ENCODE measurements around the gene LILRB4. TPM values are rescaled to one million over a fixed set of nuclear protein-coding genes. Genes with fewer than 3 reads are reported as not detected.
A peak's percentile ranks its signal among the peaks of the same experiment; 100 is the strongest.

Gene LILRB4
- total and polyA plus RNA-seq, 3 experiments from 2014 or later: 0.44 to 0.69 TPM; not detected in 1

DNA sequence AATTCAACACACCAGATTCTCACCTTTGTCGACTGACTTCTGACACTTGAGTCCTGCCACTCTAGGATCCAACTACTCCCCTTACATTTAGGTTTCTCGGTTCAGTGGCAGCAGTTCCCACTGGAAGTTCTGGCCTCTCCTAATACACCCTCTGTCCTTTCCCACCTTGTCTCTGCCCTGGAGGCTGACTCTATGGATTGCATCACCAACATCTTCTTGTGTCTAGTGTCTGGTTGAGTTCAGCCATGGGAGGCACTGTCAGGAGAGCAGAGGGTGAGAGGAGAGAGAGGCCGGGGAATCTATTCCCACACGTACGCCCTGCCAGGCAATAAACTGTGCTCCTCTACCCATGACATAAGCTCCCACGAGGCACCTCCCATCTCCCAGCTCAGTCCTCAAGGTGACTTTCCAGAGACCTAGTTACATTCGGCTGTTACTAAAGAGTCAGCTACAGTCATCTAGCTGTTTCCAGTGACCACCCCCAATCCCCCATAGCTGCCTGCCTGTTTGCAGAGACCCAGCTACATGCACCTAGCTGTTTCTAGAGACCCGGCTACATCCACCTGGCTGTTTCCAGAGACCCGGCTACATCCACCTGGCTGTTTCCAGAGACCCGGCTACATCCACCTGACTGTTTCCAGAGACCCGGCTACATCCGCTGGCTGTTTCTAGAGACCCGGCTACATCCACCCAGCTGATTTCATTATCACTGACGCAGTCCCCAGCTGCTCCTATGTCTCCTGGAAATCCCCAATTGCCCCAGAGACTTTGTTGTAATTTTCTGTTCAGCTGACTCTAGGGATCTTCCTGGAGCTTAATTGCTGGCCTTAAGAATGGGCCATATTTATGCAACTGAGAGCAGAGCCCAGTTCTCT is 8.1 kb upstream of the LILRB4 start:
- no peaks in the 10 kb centered on the region for H3K4me1 Mint-ChIP-seq
- CTCF ChIA-PET: interaction anchor here (1.1 kb wide), 1 partner anchor 9 kb away, joined by 3 read pairs; no protein-coding TSS in a partner anchor
- H3K27ac Mint-ChIP-seq: no peak overlapping the region
- Histone ChIP-seq H3K36me3 (ENCODE audit: insufficient read depth, low read length) (no peaks in the 10 kb centered on the region), H3K4me1 (ENCODE audit: insufficient read depth, low read length) (no peaks in the 10 kb centered on the region), H3K9me3 (ENCODE audit: low read length) (no peaks in the 10 kb centered on the region), H3K4me3 (ENCODE audit: low read length) (no peak overlapping the region), H3K27ac (ENCODE audit: low read depth, low read length) (no peak overlapping the region), H3K27me3 (ENCODE audit: insufficient read depth, low read length, poor library complexity, severe bottlenecking) (no peaks in the 10 kb centered on the region)
- POLR2A ChIA-PET: no interaction called here
- H3K9me3 Mint-ChIP-seq: no peaks in the 10 kb centered on the region
- no peak overlapping the region for H3K4me3 Mint-ChIP-seq
- no peak for DNase-seq
- H3K27me3 Mint-ChIP-seq: peaks cover 23 to 27% of the 10 kb centered on the region in 2 donors
- no peaks in the 10 kb centered on the region for H3K36me3 Mint-ChIP-seq

DNA sequence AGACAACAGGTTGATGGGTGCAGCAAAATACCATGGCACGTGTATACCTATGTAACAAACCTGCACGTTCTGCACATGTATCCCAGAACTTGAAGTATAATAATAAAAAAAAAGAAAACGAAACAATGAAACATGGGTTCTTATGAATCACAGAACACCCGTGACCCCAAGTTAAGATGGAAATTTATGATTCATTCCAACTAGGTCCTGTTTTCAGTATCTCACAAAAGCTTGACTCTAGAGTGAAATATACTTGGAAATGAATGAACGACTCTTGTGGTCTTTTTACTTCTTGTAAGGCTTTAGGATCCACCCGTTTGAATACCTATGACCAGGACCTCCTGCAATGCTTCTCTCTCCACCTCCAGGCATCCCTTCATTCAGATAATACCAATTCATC is 3.5 kb upstream of the LILRB4 start:
- Mint-ChIP-seq H3K27ac (peak overlapping the region in 1 of 8 donors; percentile 68), H3K4me1 (no peaks in the 10 kb centered on the region), H3K27me3 (peaks cover 18 to 42% of the 10 kb centered on the region in 2 donors), H3K4me3 (no peak overlapping the region), H3K9me3 (peaks cover 0 to 3% (median 0%) of the 10 kb centered on the region in 5 donors), H3K36me3 (no peaks in the 10 kb centered on the region)
- ChIA-PET POLR2A (no interaction called here), CTCF (no interaction called here)
- no peaks in the 10 kb centered on the region for H3K27me3 ChIP-seq (ENCODE audit: insufficient read depth, low read length, poor library complexity, severe bottlenecking)
- DNase-seq: no peak
- H3K27ac ChIP-seq (ENCODE audit: low read depth, low read length): no peak overlapping the region
- H3K36me3 ChIP-seq (ENCODE audit: insufficient read depth, low read length): no peaks in the 10 kb centered on the region
- H3K4me3 ChIP-seq (ENCODE audit: low read length): no peak overlapping the region
- H3K9me3 ChIP-seq (ENCODE audit: low read length): no peaks in the 10 kb centered on the region
- no peaks in the 10 kb centered on the region for H3K4me1 ChIP-seq (ENCODE audit: insufficient read depth, low read length)

DNA sequence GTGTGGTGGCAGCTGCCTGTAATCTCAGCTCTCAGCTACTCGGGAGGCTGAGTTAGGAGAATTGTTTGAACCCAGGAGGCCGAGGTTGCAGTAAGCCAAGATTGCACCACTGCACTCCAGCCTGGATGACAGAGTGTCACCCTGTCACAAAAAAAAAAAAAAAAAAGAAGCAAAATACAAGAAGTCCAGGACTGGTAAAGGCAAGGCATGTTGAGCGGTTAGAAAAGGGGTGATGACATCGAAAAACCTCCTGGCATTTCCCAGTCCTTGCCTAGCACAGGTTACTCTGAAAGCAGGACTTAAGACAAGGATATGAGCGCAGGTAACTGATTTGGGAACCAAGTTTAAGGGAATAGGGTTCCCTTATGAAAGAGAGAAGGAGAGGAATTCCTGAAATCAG is 2.5 kb upstream of the LILRB4 start:
- DNase-seq: no peak
- Histone ChIP-seq H3K4me3 (ENCODE audit: low read length) (no peak overlapping the region), H3K36me3 (ENCODE audit: insufficient read depth, low read length) (no peaks in the 10 kb centered on the region), H3K27ac (ENCODE audit: low read depth, low read length) (no peak overlapping the region), H3K4me1 (ENCODE audit: insufficient read depth, low read length) (no peaks in the 10 kb centered on the region), H3K27me3 (ENCODE audit: insufficient read depth, low read length, poor library complexity, severe bottlenecking) (no peaks in the 10 kb centered on the region), H3K9me3 (ENCODE audit: low read length) (no peaks in the 10 kb centered on the region)
- peaks cover 0 to 3% (median 0%) of the 10 kb centered on the region in 5 donors for H3K9me3 Mint-ChIP-seq
- H3K4me3 Mint-ChIP-seq: no peak overlapping the region
- no peaks in the 10 kb centered on the region for H3K4me1 Mint-ChIP-seq
- no peak overlapping the region for H3K27ac Mint-ChIP-seq
- no peaks in the 10 kb centered on the region for H3K36me3 Mint-ChIP-seq
- ChIA-PET POLR2A (interaction anchor here (0.7 kb wide), 1 partner anchor 255 kb away, joined by 9 read pairs; no protein-coding TSS in a partner anchor), CTCF (no interaction called here)
- H3K27me3 Mint-ChIP-seq: peaks cover 17 to 42% of the 10 kb centered on the region in 2 donors

DNA sequence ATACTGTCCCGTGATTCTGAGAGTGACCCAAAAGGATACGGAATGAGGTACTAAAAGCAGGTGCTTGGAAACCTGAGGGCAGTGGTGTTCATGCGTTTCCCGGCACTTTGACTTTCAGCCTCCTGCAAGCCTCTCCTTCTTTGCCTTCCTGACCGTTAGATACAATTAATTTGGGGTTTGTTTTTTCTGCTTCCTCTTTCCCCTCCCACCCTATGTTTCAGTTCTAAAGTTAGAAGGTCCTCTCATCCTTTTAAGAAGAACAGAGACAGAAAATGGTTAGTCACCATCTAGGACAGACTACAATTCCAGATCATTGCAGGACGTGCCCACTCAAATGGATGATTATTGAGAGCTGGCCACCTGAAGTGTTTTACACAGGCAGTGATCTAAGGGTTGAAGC is 1.8 kb upstream of the LILRB4 start:
- Mint-ChIP-seq H3K4me1 (no peaks in the 10 kb centered on the region), H3K9me3 (peaks cover 0 to 5% (median under 1%) of the 10 kb centered on the region in 5 donors), H3K4me3 (no peak overlapping the region), H3K27ac (no peak overlapping the region), H3K27me3 (peaks cover 16 to 42% of the 10 kb centered on the region in 2 donors), H3K36me3 (no peaks in the 10 kb centered on the region)
- Histone ChIP-seq H3K27me3 (ENCODE audit: insufficient read depth, low read length, poor library complexity, severe bottlenecking) (no peaks in the 10 kb centered on the region), H3K9me3 (ENCODE audit: low read length) (no peaks in the 10 kb centered on the region), H3K27ac (ENCODE audit: low read depth, low read length) (no peak overlapping the region), H3K36me3 (ENCODE audit: insufficient read depth, low read length) (no peaks in the 10 kb centered on the region), H3K4me1 (ENCODE audit: insufficient read depth, low read length) (no peaks in the 10 kb centered on the region), H3K4me3 (ENCODE audit: low read length) (no peak overlapping the region)
- DNase-seq: no peak
- CTCF ChIA-PET: no interaction called here
- POLR2A ChIA-PET: no interaction called here

DNA sequence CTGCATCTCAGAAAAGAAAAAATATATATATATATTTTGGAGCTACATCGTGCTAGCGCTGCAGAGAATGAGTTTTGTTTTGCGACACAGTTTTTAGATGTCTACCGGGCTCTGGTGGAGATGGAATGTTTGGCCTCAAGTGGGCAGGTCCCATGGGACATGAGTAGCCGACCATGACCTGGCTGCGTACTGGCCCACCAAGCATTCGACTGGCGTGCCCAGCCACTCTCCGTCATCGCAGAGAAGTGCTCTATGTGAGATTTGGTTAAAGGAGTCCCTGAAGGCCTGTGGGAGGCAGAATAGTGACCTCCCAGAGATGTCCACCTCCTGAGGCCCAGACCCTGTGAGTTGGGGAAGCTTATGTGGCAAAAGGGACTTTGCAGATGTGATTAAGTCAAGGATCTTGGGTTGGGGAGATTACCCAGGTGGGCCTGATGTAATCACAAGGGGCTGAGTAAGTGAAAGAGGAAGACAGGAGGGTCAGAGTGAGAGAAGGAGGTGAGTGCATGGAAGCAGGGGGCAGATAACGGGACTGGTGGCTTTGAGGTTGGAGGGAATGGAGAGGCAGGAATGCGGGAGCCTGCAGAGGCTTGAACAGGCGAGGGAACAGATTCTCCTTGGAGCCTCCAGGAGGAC is 821 bp upstream of the LILRB4 start:
- ChIA-PET POLR2A (no interaction called here), CTCF (no interaction called here)
- no peak overlapping the region for H3K4me3 ChIP-seq (ENCODE audit: low read length)
- H3K4me1 ChIP-seq (ENCODE audit: insufficient read depth, low read length): no peaks in the 10 kb centered on the region
- Mint-ChIP-seq H3K27ac (no peak overlapping the region), H3K36me3 (no peaks in the 10 kb centered on the region), H3K4me1 (no peaks in the 10 kb centered on the region), H3K9me3 (peaks cover 0 to 6% (median 3%) of the 10 kb centered on the region in 5 donors), H3K4me3 (no peak overlapping the region), H3K27me3 (peaks cover 16 to 38% of the 10 kb centered on the region in 2 donors)
- H3K36me3 ChIP-seq (ENCODE audit: insufficient read depth, low read length): no peaks in the 10 kb centered on the region
- DNase-seq: no peak
- H3K9me3 ChIP-seq (ENCODE audit: low read length): no peaks in the 10 kb centered on the region
- H3K27me3 ChIP-seq (ENCODE audit: insufficient read depth, low read length, poor library complexity, severe bottlenecking): no peaks in the 10 kb centered on the region
- H3K27ac ChIP-seq (ENCODE audit: low read depth, low read length): no peak overlapping the region

DNA sequence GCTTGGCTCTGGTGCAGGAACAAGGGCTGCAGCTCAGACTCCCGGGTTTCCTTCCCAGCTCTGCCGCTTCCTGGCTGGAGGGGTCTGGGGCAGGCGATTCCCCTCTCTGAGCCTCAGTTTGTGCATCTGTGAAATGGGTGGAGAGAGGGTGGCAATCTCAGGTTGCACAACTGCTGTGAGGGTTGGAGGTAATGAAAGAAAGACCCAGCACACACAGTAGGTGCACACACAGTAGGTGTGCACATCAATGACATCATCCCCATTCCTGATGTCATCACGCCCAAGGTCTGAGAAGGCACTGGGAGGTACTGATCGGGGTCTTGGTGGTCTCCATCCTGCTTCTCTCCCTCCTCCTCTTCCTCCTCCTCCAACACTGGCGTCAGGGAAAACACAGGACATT is 2.7 kb downstream of the LILRB4 start:
- Histone ChIP-seq H3K27ac (ENCODE audit: low read depth, low read length) (no peak overlapping the region), H3K9me3 (ENCODE audit: low read length) (peaks cover 6% of the 10 kb centered on the region), H3K27me3 (ENCODE audit: insufficient read depth, low read length, poor library complexity, severe bottlenecking) (no peaks in the 10 kb centered on the region), H3K4me3 (ENCODE audit: low read length) (no peak overlapping the region), H3K4me1 (ENCODE audit: insufficient read depth, low read length) (no peaks in the 10 kb centered on the region), H3K36me3 (ENCODE audit: insufficient read depth, low read length) (no peaks in the 10 kb centered on the region)
- Mint-ChIP-seq H3K9me3 (peaks cover 9 to 31% (median 16%) of the 10 kb centered on the region in 5 donors), H3K27ac (no peak overlapping the region), H3K4me3 (no peak overlapping the region), H3K36me3 (peaks cover 0 to 1% (median 0%) of the 10 kb centered on the region in 3 donors), H3K4me1 (no peaks in the 10 kb centered on the region), H3K27me3 (peaks cover 1 to 21% of the 10 kb centered on the region in 2 donors)
- ChIA-PET CTCF (no interaction called here), POLR2A (no interaction called here)
- DNase-seq: no peak

DNA sequence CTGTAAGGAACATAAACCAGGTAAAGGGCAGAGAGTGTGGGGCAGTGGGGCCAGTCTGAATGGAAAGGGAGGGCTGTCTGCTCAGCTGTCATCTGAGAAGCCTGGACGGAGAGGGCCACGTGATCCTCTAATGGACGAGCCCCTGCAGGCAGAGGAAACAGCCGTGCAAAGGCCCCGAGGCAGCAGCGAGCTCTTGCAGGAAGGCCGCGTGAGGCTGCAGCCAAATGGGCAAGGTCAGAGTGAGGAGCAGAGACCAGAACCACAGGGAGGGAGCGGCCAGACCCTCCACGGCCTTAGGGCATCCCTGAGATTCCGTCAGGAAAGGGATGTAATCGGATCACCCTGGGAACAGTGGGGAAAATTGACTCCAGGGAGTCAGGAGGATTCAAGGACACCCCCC is 4.4 kb downstream of the LILRB4 start:
- Histone ChIP-seq H3K9me3 (ENCODE audit: low read length) (peaks cover 6% of the 10 kb centered on the region), H3K4me1 (ENCODE audit: insufficient read depth, low read length) (no peaks in the 10 kb centered on the region), H3K36me3 (ENCODE audit: insufficient read depth, low read length) (no peaks in the 10 kb centered on the region), H3K27ac (ENCODE audit: low read depth, low read length) (no peak overlapping the region), H3K4me3 (ENCODE audit: low read length) (no peak overlapping the region), H3K27me3 (ENCODE audit: insufficient read depth, low read length, poor library complexity, severe bottlenecking) (no peaks in the 10 kb centered on the region)
- H3K27ac Mint-ChIP-seq: no peak overlapping the region
- no peak for DNase-seq
- POLR2A ChIA-PET: no interaction called here
- CTCF ChIA-PET: no interaction called here
- peaks cover 7 to 31% (median 16%) of the 10 kb centered on the region in 5 donors for H3K9me3 Mint-ChIP-seq
- no peaks in the 10 kb centered on the region for H3K4me1 Mint-ChIP-seq
- peaks cover 0 to 24% of the 10 kb centered on the region in 2 donors for H3K27me3 Mint-ChIP-seq
- H3K4me3 Mint-ChIP-seq: no peak overlapping the region
- H3K36me3 Mint-ChIP-seq: peaks cover 0 to 1% (median 0%) of the 10 kb centered on the region in 3 donors

DNA sequence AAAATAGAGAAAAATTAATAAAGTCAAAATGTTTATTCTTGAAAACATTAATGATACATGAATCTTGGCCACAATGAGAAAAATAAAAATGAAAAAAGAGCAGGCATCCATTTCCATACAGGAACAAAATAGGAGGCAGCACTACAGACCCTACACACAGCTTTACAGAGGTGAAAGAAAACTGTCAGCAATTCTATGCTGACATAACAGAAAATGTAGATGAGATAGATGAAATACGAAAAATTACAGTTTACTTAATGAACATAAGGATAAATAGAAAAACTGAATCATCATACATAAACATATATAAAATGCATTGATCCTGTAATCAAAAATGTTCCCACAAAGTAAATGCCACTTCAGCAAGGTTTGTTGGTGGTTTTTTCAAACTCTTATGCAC is 5.6 kb downstream of the LILRB4 start:
- POLR2A ChIA-PET: no interaction called here

More for the DNA sequence above, 5.6 kb downstream of the LILRB4 start:
- no peaks in the 10 kb centered on the region for H3K4me1 ChIP-seq (ENCODE audit: insufficient read depth, low read length)
- peaks cover 0 to 1% (median 0%) of the 10 kb centered on the region in 3 donors for H3K36me3 Mint-ChIP-seq
- CTCF ChIA-PET: no interaction called here
- H3K27ac Mint-ChIP-seq: no peak overlapping the region
- peaks cover 6% of the 10 kb centered on the region for H3K9me3 ChIP-seq (ENCODE audit: low read length)
- no peak for DNase-seq
- no peaks in the 10 kb centered on the region for H3K36me3 ChIP-seq (ENCODE audit: insufficient read depth, low read length)
- no peak overlapping the region for H3K27ac ChIP-seq (ENCODE audit: low read depth, low read length)
- no peak overlapping the region for H3K4me3 ChIP-seq (ENCODE audit: low read length)
- no peaks in the 10 kb centered on the region for H3K27me3 ChIP-seq (ENCODE audit: insufficient read depth, low read length, poor library complexity, severe bottlenecking)
- peaks cover 2 to 20% of the 10 kb centered on the region in 2 donors for H3K27me3 Mint-ChIP-seq
- no peak overlapping the region for H3K4me3 Mint-ChIP-seq
- no peaks in the 10 kb centered on the region for H3K4me1 Mint-ChIP-seq
- peaks cover 6 to 31% (median 16%) of the 10 kb centered on the region in 5 donors for H3K9me3 Mint-ChIP-seq

All from CD8-positive, alpha-beta memory T cell (primary cell).